NCI-H1436 treated with DMSO at 0.1 percent for 48 hours (cell line): ENCODE results near the gene CAPN12.
"Not testable (repeated sequence)": the region's sequence is repeated elsewhere in the genome, so short reads cannot be mapped to it uniquely, and the experiment has no call there.

Experiments used
- DNase-seq: peaks from one replicate; lab custom pipeline; 2025; lab: John Stamatoyannopoulos, UW

The CAPN12 gene

GRCh38 chr19:38744298-38744681, at the start of gene CAPN12:
Gene CAPN12, minus strand, starts transcription at chr19:38744474. Its CDS starts 309 bp downstream, at chr19:38744165.
- no peak for DNase-seq

GRCh38 chr19:38793671-38794070, 49.4 kb upstream of the CAPN12 start:
- DNase-seq = no peak

- no peak for DNase-seq
These were observed 48.9 kb upstream of the CAPN12 start for GRCh38 chr19:38793177-38793576.

GRCh38 chr19:38792250-38793111, 48.2 kb upstream of the CAPN12 start:
- DNase-seq = no peak

GRCh38 chr19:38791451-38792064, 47.3 kb upstream of the CAPN12 start:
- not testable (repeated sequence) for DNase-seq

- not testable (repeated sequence) for DNase-seq
These were observed 46.5 kb upstream of the CAPN12 start for GRCh38 chr19:38790507-38791403.

GRCh38 chr19:38788478-38789243, 44.4 kb upstream of the CAPN12 start, which contains the start of gene LGALS7B:
Gene LGALS7B, plus strand, starts transcription at chr19:38789200. Its CDS starts 27 bp downstream, at chr19:38789227.
- no peak for DNase-seq

- no peak for DNase-seq
These were observed 42.4 kb upstream of the CAPN12 start for GRCh38 chr19:38786572-38787265.

GRCh38 chr19:38786061-38786460, 41.8 kb upstream of the CAPN12 start:
- not testable (repeated sequence) for DNase-seq

GRCh38 chr19:38785187-38785699, 41.0 kb upstream of the CAPN12 start:
- no peak for DNase-seq

GRCh38 chr19:38784224-38784623, 40.0 kb upstream of the CAPN12 start:
- no peak for DNase-seq

- DNase-seq = not testable (repeated sequence)
These were observed 37.9 kb upstream of the CAPN12 start for GRCh38 chr19:38782212-38782611.

- no peak for DNase-seq
These were observed 36.8 kb upstream of the CAPN12 start for GRCh38 chr19:38781058-38781457.

GRCh38 chr19:38780443-38780842, 36.2 kb upstream of the CAPN12 start:
- DNase-seq = no peak

- DNase-seq = no peak
These were observed 34.5 kb upstream of the CAPN12 start for GRCh38 chr19:38778733-38779132.

GRCh38 chr19:38774181-38774950, 30.1 kb upstream of the CAPN12 start:
- no peak for DNase-seq

GRCh38 chr19:38773469-38774177, 29.3 kb upstream of the CAPN12 start, which contains the start of gene LGALS7:
Gene LGALS7, minus strand, starts transcription at chr19:38773517. Its CDS starts 25 bp downstream, at chr19:38773492.
- no peak for DNase-seq

- DNase-seq = not testable (repeated sequence)
These were observed 27.3 kb upstream of the CAPN12 start for GRCh38 chr19:38771569-38771968.

- DNase-seq = not testable (repeated sequence)
These were observed 26.6 kb upstream of the CAPN12 start for GRCh38 chr19:38770949-38771275.
